Stomach (tissue), 9 donors: Measurements from ENCODE around the gene MALL. TPM values are rescaled to one million over a fixed set of nuclear protein-coding genes. Genes with fewer than 3 reads are reported as not detected.
A peak's percentile ranks its signal among the peaks of the same experiment; 100 is the strongest.

ENCODE experiments used
- DNase-seq, 2 donors: peaks; one replicate each; pipeline versions ENCODE4 v3.0.0 to v3.0.0-alpha.2; 2013 to 2019
- H3K27ac ChIP-seq, 5 donors: fragments of 200-600 bp in 4 of 5; sonication (generic) in 4 of 5; one replicate each; pipeline ENCODE4 v1.5.1; 2013 to 2019; ENCODE audit warnings: mild to moderate bottlenecking in 1 of 5, moderate library complexity in 1 of 5
- H3K27me3 ChIP-seq, 3 donors: fragments of 200-600 bp; sonication (generic); one replicate each; pipeline ENCODE4 v1.5.1; 2017 to 2019; ENCODE audit warnings: mixed run types in 1 of 3
- H3K36me3 ChIP-seq, 4 donors: fragments of 200-600 bp; sonication (generic); 1 replicate in 3 of 4; 2 replicates in 1 of 4; pipeline ENCODE4 v1.5.1; 2016 to 2019
- H3K4me1 ChIP-seq, 4 donors: fragments of 200-600 bp; sonication (generic); one replicate each; pipeline ENCODE4 v1.5.1; 2016 to 2019
- H3K4me3 ChIP-seq, 4 donors: fragments of 200-600 bp; sonication (generic) in 3 of 4; one replicate each; pipeline ENCODE4 v1.5.1; 2016 to 2019; ENCODE audit warnings: mild to moderate bottlenecking in 1 of 4
- H3K9me3 ChIP-seq, 4 donors: fragments of 200-600 bp; sonication (generic); one replicate each; pipeline ENCODE4 v1.5.1; 2016 to 2019
- CTCF ChIP-seq, 7 experiments: fragments of 450-650 bp in 4 of 7; fragments of 200-600 bp in 3 of 7; sonication (generic) in 3 of 7; IDR thresholded peaks; one replicate each; pipeline ENCODE4 v1.5.1; 2016 to 2019; ENCODE audit warnings: antibody characterized with exemption in 7 of 7, control low read depth in 2 of 7, mild to moderate bottlenecking in 1 of 7
- EP300 ChIP-seq: sonication (generic); formaldehyde crosslinking; IDR thresholded peaks from one replicate; pipeline ENCODE4 v1.6.1; 2017; ENCODE audit warnings: antibody characterized with exemption
- POLR2A ChIP-seq, 4 donors: fragments of 450-650 bp; IDR thresholded peaks; one replicate each; pipeline ENCODE4 v1.6.1; 2016; ENCODE audit warnings: antibody characterized with exemption in 4 of 4, control low read depth in 2 of 4, mild to moderate bottlenecking in 1 of 4, moderate library complexity in 1 of 4
- POLR2AphosphoS5 ChIP-seq, 3 donors: sonication (generic); formaldehyde crosslinking; IDR thresholded peaks; one replicate each; pipeline ENCODE4 v1.6.1; 2016; ENCODE audit warnings: antibody characterized with exemption in 3 of 3
- WGBS, 5 donors: extraction: QIAGEN DNeasy Blood & Tissue Kit in 3 of 5; methylation state at CpG; one replicate each; pipeline versions ENCODE4 v1.1.5 to v1.1.7; 2013 to 2018; 5-methylcytosine and 5-hydroxymethylcytosine counted together
- intact Hi-C: fragments of 100-400 bp; cut with DNase I; formaldehyde crosslinking; loops from one replicate; pipeline ENCODE4 v1.15.1; 2023; ENCODE audit warnings: low total_unique reads
- polyA plus RNA-seq, 3 donors: library from polyadenylated mRNA; stranded (reverse); fragments of 200-250 nt; gene quantifications; one replicate each; pipeline ENCODE4 v1.2.3, GENCODE V29; 2013
- total RNA-seq, 5 donors: library from RNA; depleted of rRNA; stranded (reverse); fragments of >200 nt; gene quantifications; one replicate each; pipeline versions ENCODE4 v1.1.0 to v1.2.3, GENCODE V29; 2014 to 2016
- donor health status: healthy with polysubstance abuse.
- donor health status: Bipolar disorder and iron deficiency.
- donor health status: healthy.

The MALL gene
- total and polyA plus RNA-seq, 8 donors = 1.3 to 37.6 (median 2.7) TPM; not detected in 1

- H3K36me3 ChIP-seq = peaks cover 0 to 35% (median 2%) of the 10 kb centered on the region in 4 donors
- DNase-seq = no peak
- WGBS, 5 donors = 78 to 82% (median 80%) methylated on average over 4 of the region's 4 CpGs
- TF ChIP-seq CTCF (IDR thresholded peaks at IDR 0.05) (no peak), EP300 (no peak), POLR2AphosphoS5 (IDR thresholded peaks at IDR 0.05) (no peak), POLR2A (IDR thresholded peaks at IDR 0.05) (no peak)
- no peak overlapping the region for H3K4me3 ChIP-seq
- peaks cover 0 to 16% (median 0%) of the 10 kb centered on the region in 3 donors for H3K27me3 ChIP-seq
- no peak overlapping the region for H3K27ac ChIP-seq
- intact Hi-C loops = no loop called here
- H3K9me3 ChIP-seq = no peaks in the 10 kb centered on the region
- no peaks in the 10 kb centered on the region for H3K4me1 ChIP-seq
These were observed 8.6 kb upstream of the MALL start for GRCh38 chr2:110124038-110124825.

- WGBS, 5 donors = 92 to 96% (median 95%) methylated on average over 3 of the region's 3 CpGs
- no peak overlapping the region for H3K4me3 ChIP-seq
- no peak for TF ChIP-seq EP300
- no peak for TF ChIP-seq POLR2AphosphoS5 (IDR thresholded peaks at IDR 0.05)
- no peak for TF ChIP-seq POLR2A (IDR thresholded peaks at IDR 0.05)
- no peak for TF ChIP-seq CTCF (IDR thresholded peaks at IDR 0.05)
- peaks cover 0 to 39% (median 0%) of the 10 kb centered on the region in 3 donors for H3K27me3 ChIP-seq
- intact Hi-C loops = no loop called here
- H3K36me3 ChIP-seq = peaks cover 0 to 12% (median 0%) of the 10 kb centered on the region in 4 donors
- H3K9me3 ChIP-seq = no peaks in the 10 kb centered on the region
- no peak overlapping the region for H3K27ac ChIP-seq
- no peak for DNase-seq
- no peaks in the 10 kb centered on the region for H3K4me1 ChIP-seq
These were observed 6.0 kb upstream of the MALL start for GRCh38 chr2:110121592-110121991.

GRCh38 chr2:110121052-110121334, 5.4 kb upstream of the MALL start:
- H3K27me3 ChIP-seq = peaks cover 0 to 45% (median 0%) of the 10 kb centered on the region in 3 donors
- DNase-seq = no peak
- TF ChIP-seq CTCF (IDR thresholded peaks at IDR 0.05) = no peak
- no peak for TF ChIP-seq POLR2A (IDR thresholded peaks at IDR 0.05)
- TF ChIP-seq EP300 = no peak
- TF ChIP-seq POLR2AphosphoS5 (IDR thresholded peaks at IDR 0.05) = no peak
- no peaks in the 10 kb centered on the region for H3K9me3 ChIP-seq
- 71 to 81% (median 78%) methylated on average over 2 of the region's 2 CpGs for WGBS, 5 donors
- no peak overlapping the region for H3K4me3 ChIP-seq
- no peak overlapping the region for H3K27ac ChIP-seq
- H3K36me3 ChIP-seq = peaks cover 0 to 12% (median 0%) of the 10 kb centered on the region in 4 donors
- intact Hi-C loops = no loop called here
- peaks cover 2 to 6% (median 4%) of the 10 kb centered on the region in 4 donors for H3K4me1 ChIP-seq

GRCh38 chr2:110120171-110121051, 4.8 kb upstream of the MALL start:
- WGBS, 5 donors = 59 to 72% (median 65%) methylated on average over 10 to 11 of the region's 11 CpGs
- Histone ChIP-seq H3K27me3 (peaks cover 3 to 51% (median 5%) of the 10 kb centered on the region in 3 donors), H3K9me3 (no peaks in the 10 kb centered on the region), H3K4me3 (no peak overlapping the region), H3K36me3 (peaks cover 0 to 12% (median 0%) of the 10 kb centered on the region in 4 donors), H3K27ac (peak overlapping the region in 1 of 5 donors; percentile 7), H3K4me1 (peaks cover 8 to 11% (median 10%) of the 10 kb centered on the region in 4 donors)
- peak in 1 of 2 donors; percentile 25 for DNase-seq
- no peak for TF ChIP-seq POLR2A (IDR thresholded peaks at IDR 0.05)
- TF ChIP-seq POLR2AphosphoS5 (IDR thresholded peaks at IDR 0.05) = no peak
- intact Hi-C loops = no loop called here
